C4-2B (cell line): ENCODE data around the gene PLEKHD1.

Source experiments
- CTCF ChIP-seq: fragments of 450-650 bp; conservative IDR thresholded peaks from 2 replicates; pipeline ENCODE4 v1.5.1; 2017; ENCODE audit warnings: mild to moderate bottlenecking
- ZFX ChIP-seq: fragments of 450-650 bp; IDR thresholded peaks from 2 replicates; pipeline ENCODE4 v1.6.1; 2017

DNA sequence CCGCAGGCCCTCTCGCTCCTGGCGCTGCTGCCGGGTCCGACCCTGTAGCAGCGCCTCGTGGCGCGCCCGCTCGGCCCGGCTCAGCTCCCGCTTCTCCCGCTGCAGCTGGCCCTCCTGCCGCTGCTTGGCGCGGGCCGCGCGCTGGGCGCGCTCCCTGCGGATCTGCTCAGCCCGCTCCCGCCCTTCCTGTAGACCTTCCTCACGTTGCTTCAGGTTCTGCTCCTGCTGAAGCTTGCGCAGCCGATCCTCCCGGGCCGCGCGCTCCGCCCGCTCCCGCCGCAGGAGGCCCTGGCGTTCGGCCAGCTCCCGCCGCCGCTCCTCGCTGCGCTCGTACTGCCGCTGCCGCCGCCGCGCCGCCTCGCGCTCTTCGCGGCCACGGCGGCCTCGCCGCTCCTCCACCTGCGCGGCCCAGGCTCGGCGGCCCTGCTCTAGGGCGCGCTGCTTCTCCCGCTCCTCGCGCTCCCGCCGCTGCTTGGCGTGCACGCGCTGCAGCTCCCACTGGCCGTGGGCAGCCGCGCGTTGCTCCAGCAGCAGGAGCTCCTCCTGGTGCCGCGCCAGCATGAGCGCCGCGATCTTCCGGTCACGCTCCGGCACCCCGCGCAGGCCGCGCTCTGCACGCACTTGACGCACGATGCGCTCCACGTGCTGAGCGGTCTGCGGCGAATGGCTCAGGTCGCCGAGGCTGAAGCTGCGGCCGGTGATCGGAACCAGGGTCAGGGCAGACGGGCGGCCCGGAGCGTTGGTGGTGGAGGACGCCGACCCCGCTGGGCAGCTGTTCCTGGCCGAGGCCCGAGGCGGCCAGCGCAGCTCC lies 87.7 kb downstream of the PLEKHD1 start:
- TF ChIP-seq CTCF (peak; percentile 19), ZFX (peak; percentile 67)
